NCI-H345 treated with DMSO at 0.1 percent for 48 hours (cell line): ENCODE results near the gene FGD3.
"Not testable (repeated sequence)": the region's sequence is repeated elsewhere in the genome, so short reads cannot be mapped to it uniquely, and the experiment has no call there.

ENCODE experiments used
- DNase-seq: peaks from one replicate; lab custom pipeline; 2025; ENCODE audit not compliant: unreplicated experiment; lab: John Stamatoyannopoulos, UW

FGD3 gene

DNA sequence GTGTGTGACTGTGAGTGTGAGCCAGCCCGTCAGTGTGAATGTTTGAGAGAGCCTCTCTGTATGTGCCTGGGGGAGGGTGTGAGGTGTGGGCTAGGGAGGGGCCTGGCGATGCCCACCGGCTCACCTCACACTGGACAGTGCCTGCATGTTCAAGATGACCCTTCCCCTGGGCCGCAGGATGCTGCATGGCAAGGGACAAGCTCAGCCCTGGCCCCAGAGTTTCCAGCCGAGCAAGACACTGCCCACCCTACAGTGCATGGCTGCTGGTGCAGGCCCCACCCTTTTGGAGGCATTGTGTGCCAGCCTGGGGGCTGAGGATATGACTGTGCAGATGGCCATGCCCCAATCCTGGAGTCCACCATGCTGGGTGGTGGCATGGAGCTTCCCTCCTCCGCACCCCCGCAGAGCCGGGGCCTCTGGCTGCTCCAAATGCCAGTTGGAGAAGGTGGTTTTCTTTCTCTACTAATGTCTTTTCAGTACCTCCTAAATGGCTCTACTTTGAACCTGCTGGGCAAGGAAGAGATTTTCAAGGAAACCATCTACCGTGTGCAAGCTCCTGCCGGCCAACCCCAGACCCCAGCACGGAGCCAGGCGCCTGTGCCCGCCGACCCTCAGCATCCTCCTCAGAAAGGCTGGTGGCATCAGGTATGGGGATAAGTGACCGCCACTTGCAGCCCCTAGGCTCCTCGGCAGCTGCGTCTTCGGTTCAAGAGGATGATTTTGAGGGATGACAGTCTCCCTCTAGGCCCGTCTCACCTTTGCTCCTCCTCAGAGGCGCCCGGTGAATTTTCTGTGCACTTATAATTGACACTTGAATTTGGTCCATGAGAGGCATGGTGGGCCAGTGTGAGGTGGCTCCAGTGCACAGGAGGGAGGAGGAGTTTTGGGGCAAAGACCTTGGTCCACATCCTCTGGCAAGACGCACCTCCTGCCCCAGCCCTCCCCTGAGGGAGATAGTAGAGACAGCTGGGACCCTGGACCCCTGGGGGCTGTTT, 27.7 kb downstream of the FGD3 start:
- no peak for DNase-seq

DNA sequence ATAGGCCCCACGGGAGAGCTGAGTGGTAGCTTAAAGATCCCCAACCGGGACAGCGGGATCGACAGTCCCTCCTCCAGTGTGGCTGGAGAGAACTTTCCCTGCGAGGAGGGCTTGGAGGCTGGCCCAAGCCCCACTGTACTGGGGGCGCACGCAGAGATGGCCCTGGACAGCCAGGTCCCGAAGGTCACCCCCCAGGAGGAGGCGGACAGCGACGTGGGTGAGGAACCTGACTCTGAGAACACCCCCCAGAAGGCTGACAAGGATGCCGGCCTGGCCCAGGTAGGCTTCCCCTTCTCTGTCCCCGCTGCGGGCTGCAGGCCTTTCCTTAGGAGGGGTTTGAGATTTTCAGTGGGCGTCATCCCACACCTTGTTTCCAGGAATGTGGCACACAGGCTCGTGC, 29.1 kb downstream of the FGD3 start:
- DNase-seq = no peak

DNA sequence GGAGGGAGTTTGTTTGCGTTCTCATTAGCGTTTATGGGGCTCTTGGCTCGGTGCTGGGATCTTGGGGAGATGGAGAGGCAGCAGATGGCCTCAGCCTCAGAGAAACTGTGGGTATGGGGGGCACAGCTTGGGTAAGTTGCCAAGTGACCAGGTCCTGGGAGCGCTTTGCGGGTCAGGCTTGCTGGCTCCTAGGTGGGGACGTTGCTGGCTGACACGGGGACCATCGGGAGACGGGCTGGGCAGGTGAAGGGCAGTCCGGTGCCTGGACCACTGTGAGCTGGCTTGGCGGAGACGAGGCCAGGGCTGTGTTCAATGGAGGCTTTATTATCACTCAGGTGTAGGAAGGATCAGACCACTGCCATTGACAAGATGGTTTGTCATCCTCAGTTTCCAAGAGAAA, 30.0 kb downstream of the FGD3 start:
- DNase-seq = no peak

GRCh38 chr9:92978345-92978875, 31.1 kb downstream of the FGD3 start:
- DNase-seq = no peak

GRCh38 chr9:92979283-92980056, 32.1 kb downstream of the FGD3 start:
- no peak for DNase-seq

- DNase-seq = no peak
Measured at GRCh38 chr9:92980085-92980745, 32.9 kb downstream of the FGD3 start.

DNA sequence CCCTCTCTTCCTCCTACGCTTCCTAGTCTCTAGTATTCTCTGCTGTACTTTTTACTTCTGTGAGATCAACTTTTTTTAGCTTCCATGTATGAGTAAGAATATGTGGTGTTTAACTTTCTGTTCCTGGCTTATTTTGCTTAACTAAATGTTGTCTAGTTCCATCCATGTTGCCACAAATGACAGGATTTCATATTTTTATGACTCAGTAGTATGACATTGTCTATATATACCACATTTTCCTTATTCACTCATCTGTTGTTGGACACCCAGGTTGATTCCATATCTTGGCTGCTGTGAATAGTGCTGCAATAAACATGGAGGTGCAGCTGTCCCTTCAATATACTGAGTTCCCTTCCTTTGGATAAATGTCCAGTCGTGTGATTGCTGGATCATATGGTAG, 34.8 kb downstream of the FGD3 start:
- no peak for DNase-seq

GRCh38 chr9:92983984-92984589, 36.8 kb downstream of the FGD3 start:
- no peak for DNase-seq

DNA sequence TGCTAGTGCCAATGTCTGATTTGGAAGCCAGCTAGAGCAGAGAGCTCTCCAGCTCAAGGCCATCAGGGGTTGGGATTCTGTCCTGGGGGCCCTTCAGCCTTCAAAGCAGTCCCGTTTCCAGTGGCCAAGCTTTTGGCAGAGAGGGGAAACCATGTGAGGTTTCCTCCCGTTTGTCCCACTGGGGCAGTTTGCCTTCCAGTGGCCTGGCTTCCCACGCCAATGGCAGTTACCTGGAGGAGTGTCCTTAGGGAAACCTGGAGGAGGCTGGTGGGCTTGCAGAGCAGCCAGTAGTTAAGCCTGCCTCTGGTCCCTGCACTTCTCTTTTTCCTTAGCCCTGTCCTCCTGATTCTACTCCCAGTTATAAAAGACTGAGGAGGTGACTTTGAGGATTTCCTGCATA, 37.7 kb downstream of the FGD3 start:
- DNase-seq = no peak

GRCh38 chr9:92986176-92987119, 39.1 kb downstream of the FGD3 start:
- peak; percentile 56 for DNase-seq

GRCh38 chr9:92988215-92988768, 41.0 kb downstream of the FGD3 start:
- DNase-seq = peak; percentile 36

DNA sequence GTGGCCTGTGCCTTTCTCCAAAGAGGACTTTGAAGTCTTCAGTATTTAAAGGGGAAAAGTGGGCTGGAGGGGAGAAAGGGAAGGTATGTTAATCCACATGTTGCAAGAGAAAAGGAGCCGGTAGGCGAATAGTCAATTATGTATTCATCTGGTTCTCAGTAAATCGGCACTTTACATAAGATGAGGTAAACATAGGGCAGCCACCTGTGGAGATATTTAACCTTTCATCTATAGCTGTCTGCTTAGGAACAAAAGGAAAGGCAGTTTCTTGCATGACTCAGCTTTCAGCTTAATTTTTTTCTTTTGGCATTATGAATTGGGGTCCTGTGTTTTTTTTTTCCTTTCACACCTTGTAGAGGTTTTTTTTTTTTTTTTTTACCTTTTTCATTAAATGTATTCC, 42.2 kb downstream of the FGD3 start:
- DNase-seq = peak; percentile 54

- no peak for DNase-seq
Measured at GRCh38 chr9:92990461-92990860, 43.1 kb downstream of the FGD3 start.

DNA sequence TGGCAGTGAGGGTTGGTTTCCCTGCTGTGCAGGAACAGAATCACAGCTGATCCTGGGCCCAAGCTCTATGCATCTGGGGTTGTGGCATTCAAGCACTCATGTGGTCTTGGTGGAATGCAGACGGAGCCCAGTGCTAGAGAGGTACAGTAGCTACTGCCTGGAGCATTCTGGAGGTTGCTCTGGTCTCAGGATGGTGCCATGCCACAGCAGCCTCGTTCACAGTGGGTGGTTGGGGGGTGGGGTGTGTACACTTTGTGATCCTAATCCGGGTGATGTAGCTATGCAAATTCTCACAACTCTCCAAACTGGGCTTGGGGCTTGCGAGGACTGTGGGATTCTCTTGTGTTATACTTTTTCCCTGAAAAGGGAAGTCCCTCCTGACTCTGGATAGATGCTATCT, 45.2 kb downstream of the FGD3 start:
- no peak for DNase-seq

DNA sequence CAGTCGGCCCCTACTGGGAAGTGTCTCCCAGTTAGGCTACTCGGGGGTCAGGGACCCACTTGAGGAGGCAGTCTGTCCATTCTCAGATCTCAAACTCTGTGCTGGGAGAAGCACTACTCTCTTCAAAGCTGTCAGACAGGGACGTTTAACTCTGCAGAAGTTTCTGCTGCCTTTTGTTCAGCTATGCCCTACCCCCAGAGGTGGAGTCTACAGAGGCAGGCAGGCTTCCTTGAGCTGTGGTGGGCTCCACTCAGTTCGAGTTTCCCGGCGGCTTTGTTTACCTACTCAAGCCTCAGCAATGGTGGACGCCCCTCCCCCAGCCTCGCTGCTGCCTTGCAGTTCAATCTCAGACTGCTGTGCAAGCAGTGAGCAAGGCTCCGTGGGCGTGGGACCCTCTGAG, 51.5 kb downstream of the FGD3 start:
- DNase-seq = not testable (repeated sequence)

DNA sequence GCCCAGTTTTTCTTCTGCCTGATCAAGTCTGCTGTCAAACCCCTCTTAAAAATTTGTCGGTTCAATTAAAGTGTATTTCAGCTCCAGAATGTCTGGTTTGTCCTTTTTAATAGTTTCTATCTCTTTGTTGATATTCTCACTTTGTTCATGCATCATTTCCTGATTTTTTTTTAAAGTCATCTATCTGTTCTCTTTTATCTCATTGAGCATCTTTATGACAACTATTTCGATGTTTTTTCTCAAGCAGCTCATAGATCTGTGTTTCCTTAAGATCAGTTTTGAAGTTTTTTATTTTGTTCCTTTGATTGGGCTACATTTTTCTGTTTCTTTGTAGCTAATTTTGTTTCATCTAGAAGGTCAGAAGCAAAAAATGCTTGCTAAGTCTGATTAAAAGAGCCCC, 53.7 kb downstream of the FGD3 start:
- DNase-seq = no peak

DNA sequence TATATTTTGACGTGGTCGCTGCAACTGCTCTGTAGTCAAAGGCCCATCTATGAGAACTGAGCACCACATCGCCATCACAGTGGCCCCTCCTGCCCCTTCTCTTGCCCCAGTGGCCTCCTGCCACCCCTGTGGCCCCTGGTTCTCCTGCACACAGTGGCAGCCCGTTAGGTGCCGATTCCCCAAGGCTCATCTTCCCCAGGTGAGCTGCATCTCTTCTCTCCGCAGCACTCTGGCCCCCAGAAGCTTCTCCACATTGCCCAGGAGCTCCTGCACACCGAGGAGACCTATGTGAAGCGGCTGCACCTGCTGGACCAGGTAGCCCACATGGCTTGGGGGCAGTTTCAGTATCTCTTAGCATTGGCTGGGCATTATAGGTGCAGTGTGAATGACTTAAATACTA, 55.4 kb downstream of the FGD3 start:
- DNase-seq = no peak

DNA sequence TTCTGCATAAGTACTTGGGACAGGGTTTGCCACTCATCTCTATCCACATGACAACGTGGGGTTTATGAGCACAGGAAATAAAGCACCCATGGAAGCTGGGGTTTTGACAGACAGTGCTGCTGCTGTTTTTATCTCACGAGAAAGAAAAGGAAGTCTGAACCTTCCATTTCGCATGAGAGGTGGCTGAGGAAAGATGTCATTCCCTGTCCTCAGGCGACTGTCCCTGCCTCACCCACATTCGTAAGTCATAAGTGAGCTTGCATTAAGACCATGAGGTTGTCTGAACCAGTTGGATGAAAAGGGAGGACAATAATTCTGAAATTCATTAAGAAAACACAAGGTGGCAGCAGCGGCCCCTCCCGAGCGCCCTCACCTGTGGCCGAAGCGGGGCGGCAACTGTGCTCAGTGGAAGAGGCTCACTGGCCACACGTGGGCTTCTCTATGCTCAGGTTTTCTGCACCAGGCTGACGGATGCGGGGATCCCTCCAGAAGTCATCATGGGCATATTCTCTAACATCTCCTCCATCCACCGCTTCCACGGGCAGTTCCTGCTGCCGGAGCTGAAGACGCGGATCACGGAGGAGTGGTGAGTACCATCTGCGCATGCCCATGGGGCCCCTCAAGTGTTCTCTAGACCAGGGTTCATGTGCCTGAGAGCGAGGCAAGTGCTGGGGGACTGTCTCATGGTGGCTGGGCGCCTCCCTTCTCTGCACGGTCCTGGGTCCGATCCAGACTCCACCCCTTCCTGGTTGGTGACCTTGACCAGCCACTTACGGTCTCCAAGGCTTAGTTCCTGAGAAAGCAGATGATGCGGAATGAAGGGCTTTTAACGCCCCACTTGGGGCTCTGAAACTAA, 56.5 kb downstream of the FGD3 start:
- no peak for DNase-seq

- no peak for DNase-seq
Measured at GRCh38 chr9:93004561-93004960, 57.2 kb downstream of the FGD3 start.
